ENCODE results near the gene SAC3D1.

- TF ChIP-seq CTCF (IDR thresholded peaks at IDR 0.05) (peak; percentile 67 to 96 (median 91)), POLR2A (IDR thresholded peaks at IDR 0.05) (peak; percentile 51)
Measured at GRCh38 chr11:65013888-65014725, 26.9 kb upstream of the SAC3D1 start, which contains the start of gene ARL2.

Data from transverse colon (tissue), 3 donors.